IPS-NIHi7 (cell line): ENCODE data around the gene CCSER2.

Source experiments
- DNase-seq: peaks from one replicate; pipeline ENCODE4 v3.0.0; 2012; ENCODE audit warnings: mixed read lengths; ENCODE audit errors: extremely low spot score

Gene CCSER2

GRCh38 chr10:84543948-84544347, 215.6 kb downstream of the CCSER2 start:
- DNase-seq: no peak

GRCh38 chr10:84545651-84546050, 217.3 kb downstream of the CCSER2 start:
- DNase-seq: no peak

- DNase-seq: no peak
Observed at GRCh38 chr10:84546609-84547008, 218.2 kb downstream of the CCSER2 start.

- DNase-seq: no peak
Observed at GRCh38 chr10:84547616-84548015, 219.2 kb downstream of the CCSER2 start.

GRCh38 chr10:84548869-84549268, 220.5 kb downstream of the CCSER2 start:
- peak; percentile 60 for DNase-seq

- DNase-seq: no peak
Observed at GRCh38 chr10:84549368-84550165, 221.2 kb downstream of the CCSER2 start.

GRCh38 chr10:84550756-84551436, 222.5 kb downstream of the CCSER2 start:
- DNase-seq: no peak

GRCh38 chr10:84551437-84552120, 223.2 kb downstream of the CCSER2 start:
- no peak for DNase-seq

GRCh38 chr10:84552478-84552877, 224.1 kb downstream of the CCSER2 start:
- DNase-seq: peak; percentile 67

- no peak for DNase-seq
Observed at GRCh38 chr10:84562592-84562991, 234.2 kb downstream of the CCSER2 start.

- no peak for DNase-seq
Observed at GRCh38 chr10:84563355-84563754, 235.0 kb downstream of the CCSER2 start.

GRCh38 chr10:84563868-84564267, 235.5 kb downstream of the CCSER2 start:
- DNase-seq: no peak

- no peak for DNase-seq
Observed at GRCh38 chr10:84565881-84566582, 237.6 kb downstream of the CCSER2 start.

- no peak for DNase-seq
Observed at GRCh38 chr10:84567133-84567532, 238.7 kb downstream of the CCSER2 start.
